ENCODE data around the gene GALNT17.

The GALNT17 gene

DNA sequence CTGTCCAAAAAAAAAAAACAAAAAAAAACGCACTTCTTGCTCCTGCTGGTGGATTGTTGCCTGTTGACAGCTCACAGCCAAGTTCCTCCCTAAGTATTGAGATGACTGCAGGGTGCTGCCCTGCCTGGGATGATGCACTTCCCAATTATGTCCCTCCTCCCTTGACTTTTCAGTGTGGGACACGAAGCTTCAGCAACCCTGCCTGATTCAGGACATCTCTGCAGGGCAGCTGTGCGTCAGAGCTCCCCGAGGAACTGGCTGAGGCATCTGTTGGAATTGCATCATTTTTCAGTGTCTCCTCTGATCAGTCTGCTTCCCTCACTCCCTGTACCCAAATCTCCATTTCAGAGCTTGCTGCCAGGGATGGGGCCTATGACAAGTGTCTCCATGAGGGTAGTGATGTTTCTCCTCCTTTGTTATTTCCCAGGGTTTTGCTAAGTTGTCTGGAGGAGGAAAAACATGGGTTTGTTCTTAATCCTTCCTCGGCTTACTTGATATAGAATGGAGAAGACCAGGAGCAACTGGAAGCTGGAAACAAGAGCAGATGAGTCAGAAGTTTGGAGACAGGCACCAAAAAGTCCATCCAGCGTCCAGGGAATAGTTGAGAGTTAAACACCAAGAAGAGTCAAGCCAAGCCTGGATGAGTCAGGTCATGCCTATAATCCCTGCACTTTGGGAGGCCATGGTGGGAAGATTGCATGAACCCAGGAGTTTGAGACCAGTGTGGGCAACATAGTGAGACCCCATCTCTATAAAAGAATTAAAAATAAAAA lies 355.1 kb downstream of the GALNT17 start:
- H3K27me3 Mint-ChIP-seq, result no peaks in the 10 kb centered on the region
- H3K27ac Mint-ChIP-seq, result no peak overlapping the region
- no peaks in the 10 kb centered on the region for H3K36me3 Mint-ChIP-seq (ENCODE audit: low read depth)
- peaks cover 10% of the 10 kb centered on the region for H3K9me3 Mint-ChIP-seq
- H3K4me3 Mint-ChIP-seq, result no peak overlapping the region
- no peak for ATAC-seq
- H3K4me1 Mint-ChIP-seq, result no peaks in the 10 kb centered on the region
- no peak for DNase-seq

DNA sequence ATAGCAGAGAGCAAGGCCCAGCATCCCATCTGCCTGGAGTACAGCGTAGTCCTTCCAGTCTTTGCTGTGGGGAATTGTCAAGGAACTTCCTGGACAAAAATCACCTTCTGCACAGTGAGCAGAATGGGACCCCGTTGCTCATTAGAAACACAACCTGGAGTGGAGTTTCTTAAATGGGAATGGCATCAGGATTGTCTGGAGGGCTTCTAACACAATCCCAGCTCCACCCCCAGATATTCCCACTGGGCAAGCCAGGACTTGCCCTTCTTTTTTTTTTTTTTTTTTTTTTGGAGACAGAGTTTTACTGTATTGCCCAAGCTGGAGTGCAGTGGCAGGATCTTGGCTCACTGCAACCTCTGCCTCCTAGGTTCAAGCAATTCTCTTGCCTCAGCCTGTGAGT lies 356.4 kb downstream of the GALNT17 start:
- ATAC-seq (no peak), DNase-seq (no peak)
- Mint-ChIP-seq H3K4me1 (no peaks in the 10 kb centered on the region), H3K9me3 (peaks cover 10% of the 10 kb centered on the region), H3K36me3 (ENCODE audit: low read depth) (no peaks in the 10 kb centered on the region), H3K4me3 (no peak overlapping the region), H3K27ac (no peak overlapping the region), H3K27me3 (no peaks in the 10 kb centered on the region)

DNA sequence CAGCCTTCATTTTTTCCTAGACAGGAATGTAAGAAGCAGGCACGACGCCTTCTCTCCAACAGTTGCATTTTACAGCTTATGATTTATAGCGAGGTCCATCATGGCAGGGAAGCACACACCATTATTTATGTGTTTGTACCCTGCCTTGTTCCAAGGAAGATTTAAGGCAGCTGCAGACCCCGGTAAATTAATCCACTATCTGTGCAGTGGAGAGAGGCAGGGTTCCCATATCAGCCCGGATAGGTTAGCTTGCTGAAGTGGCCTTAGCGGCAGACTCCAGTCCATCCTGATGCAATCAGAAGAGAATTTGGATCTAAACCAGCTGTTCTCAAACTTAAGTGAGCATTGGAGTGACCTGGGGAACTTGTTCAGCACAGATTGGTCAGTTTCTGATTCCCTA lies 359.4 kb downstream of the GALNT17 start:
- DNase-seq (no peak), ATAC-seq (no peak)
- H3K36me3 Mint-ChIP-seq (ENCODE audit: low read depth), result no peaks in the 10 kb centered on the region
- peaks cover 8% of the 10 kb centered on the region for H3K9me3 Mint-ChIP-seq
- H3K4me1 Mint-ChIP-seq, result no peaks in the 10 kb centered on the region
- H3K27ac Mint-ChIP-seq, result no peak overlapping the region
- H3K27me3 Mint-ChIP-seq, result no peaks in the 10 kb centered on the region
- H3K4me3 Mint-ChIP-seq, result no peak overlapping the region

DNA sequence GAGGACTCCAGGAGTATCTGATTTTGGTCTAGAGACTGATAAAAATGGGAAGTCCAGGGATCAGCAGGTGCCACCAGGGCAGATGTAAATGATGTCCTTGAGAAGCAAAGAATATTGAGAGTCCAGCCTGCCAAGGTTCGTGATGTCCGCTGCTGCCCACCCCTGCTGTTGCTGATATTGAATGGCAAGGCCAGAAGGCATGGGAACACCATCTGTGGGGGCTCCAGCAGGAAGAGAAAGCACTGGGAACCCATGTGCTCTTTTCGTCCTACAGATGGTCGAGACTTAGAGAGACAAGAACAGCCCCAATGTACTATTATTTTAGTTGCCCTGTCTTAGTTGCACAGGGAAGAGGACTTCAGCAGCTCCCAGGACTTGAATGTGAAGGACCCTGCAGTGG lies 363.9 kb downstream of the GALNT17 start:
- Mint-ChIP-seq H3K4me1 (no peaks in the 10 kb centered on the region), H3K27me3 (no peaks in the 10 kb centered on the region), H3K27ac (no peak overlapping the region), H3K9me3 (no peaks in the 10 kb centered on the region), H3K36me3 (ENCODE audit: low read depth) (no peaks in the 10 kb centered on the region), H3K4me3 (no peak overlapping the region)
- no peak for DNase-seq
- no peak for ATAC-seq

DNA sequence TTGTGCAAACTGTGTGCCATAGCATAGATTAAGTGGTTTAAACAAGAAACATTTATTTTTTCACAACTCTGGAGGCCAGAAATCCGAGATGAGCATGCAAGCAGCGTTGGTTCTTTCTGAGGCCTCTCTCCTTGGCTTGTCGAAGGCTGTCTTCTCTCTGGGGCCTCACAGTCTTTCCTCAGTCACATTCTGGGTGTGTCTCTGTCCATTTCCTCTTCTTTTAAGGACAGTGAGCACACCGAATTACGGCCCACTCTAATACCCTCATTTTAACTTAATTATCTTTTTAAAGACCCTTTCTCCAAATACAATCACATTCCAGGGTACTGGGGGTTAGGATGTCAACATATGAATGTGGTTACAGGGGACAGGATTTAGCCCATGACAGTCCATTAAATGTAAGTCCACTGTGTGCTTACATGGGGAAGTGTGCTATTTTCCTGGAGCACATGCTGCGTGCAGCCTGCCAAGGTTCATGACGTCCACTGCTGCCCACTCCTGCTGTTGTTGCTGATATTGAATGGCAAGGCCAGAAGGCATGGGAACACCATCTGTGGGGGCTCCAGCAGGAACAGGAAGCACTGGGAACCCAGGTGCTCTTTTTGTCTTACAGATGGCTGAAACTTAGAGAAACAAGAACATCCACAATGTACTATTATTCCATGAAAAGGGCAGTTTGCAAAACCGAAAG lies 365.5 kb downstream of the GALNT17 start:
- Mint-ChIP-seq H3K27me3 (no peaks in the 10 kb centered on the region), H3K36me3 (ENCODE audit: low read depth) (no peaks in the 10 kb centered on the region), H3K4me3 (no peak overlapping the region), H3K9me3 (peaks cover 9% of the 10 kb centered on the region), H3K4me1 (no peaks in the 10 kb centered on the region), H3K27ac (no peak overlapping the region)
- ATAC-seq (no peak), DNase-seq (no peak)

DNA sequence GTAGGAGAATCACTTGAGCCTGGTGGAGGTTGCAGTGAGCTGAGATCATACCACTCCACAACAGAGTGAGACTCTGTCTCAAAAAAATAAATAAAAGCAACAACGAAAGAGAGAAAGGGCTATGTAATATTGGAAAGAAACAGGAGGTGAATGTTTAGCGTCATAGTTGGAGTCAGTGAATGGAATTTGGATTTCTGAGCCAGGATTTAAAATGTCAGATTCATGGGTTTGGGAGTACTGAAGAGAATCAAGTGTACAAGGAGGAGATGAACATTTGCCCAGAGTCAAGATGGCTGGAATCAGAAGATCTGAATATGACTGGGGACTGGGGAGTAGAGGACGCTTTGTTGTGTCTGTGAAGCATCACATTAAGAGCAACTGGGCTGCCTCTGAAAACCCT lies 366.4 kb downstream of the GALNT17 start:
- no peak for DNase-seq
- no peaks in the 10 kb centered on the region for H3K36me3 Mint-ChIP-seq (ENCODE audit: low read depth)
- no peaks in the 10 kb centered on the region for H3K4me1 Mint-ChIP-seq
- H3K27me3 Mint-ChIP-seq, result no peaks in the 10 kb centered on the region
- H3K27ac Mint-ChIP-seq, result no peak overlapping the region
- peaks cover 14% of the 10 kb centered on the region for H3K9me3 Mint-ChIP-seq
- no peak overlapping the region for H3K4me3 Mint-ChIP-seq
- ATAC-seq, result no peak

DNA sequence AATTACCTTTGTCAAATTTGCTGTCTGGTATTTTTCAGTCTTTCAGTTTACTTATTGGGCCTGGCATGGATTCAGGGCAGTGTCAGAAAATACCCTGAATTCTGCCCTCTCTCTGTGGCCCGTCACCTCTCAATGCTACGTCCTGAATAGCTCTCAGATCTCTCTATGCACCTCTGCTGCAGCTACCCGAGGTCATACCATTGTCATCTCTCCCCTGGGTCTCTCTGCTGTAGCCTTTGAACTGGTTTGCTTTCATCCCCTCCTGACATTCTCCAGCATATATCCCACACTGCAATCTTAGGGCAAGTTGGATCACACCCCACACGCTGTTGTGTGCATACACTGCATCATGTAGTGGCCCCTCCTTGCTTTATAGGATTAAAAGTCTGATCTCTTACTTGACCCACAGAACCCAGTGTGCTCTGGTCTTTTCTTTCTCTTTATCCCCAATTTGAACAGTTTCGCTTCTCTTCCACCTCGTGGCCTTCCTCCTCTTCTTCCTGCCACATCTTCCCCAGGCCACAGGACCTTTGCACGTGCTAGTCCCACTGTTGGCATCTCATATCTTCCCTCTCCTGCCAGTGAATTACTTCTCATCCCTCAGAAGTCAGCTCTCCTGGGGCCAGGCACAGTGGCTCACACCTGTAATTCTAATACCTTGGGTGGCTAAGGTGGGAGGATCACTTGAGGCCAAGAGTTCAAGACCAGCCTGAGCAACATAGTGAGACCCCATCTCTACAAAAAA lies 372.9 kb downstream of the GALNT17 start:
- Mint-ChIP-seq H3K4me1 (no peaks in the 10 kb centered on the region), H3K36me3 (ENCODE audit: low read depth) (no peaks in the 10 kb centered on the region), H3K4me3 (no peak overlapping the region), H3K27me3 (no peaks in the 10 kb centered on the region), H3K27ac (no peak overlapping the region), H3K9me3 (peaks cover 20% of the 10 kb centered on the region)
- no peak for ATAC-seq
- no peak for DNase-seq

DNA sequence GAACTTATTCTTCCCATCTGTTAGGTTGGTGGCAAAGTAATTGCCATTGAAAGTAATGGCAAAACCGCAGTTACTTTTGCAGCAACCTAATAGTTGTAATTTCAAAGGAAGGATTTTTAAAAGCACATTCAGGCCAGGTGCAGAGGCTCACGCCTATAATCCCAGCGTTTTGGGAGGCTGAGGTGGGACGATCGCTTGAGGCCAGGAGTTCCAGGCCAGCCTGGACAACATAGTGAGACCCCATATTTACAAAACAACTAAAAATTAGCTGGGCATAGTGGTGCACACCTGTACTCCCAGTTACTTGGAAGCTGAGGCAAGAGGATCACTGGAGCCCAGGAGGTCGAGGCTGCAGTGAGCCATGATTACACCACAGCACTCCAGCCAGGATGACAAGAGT lies 374.9 kb downstream of the GALNT17 start:
- Mint-ChIP-seq H3K9me3 (peaks cover 15% of the 10 kb centered on the region), H3K27me3 (no peaks in the 10 kb centered on the region), H3K27ac (no peak overlapping the region), H3K4me3 (no peak overlapping the region), H3K4me1 (no peaks in the 10 kb centered on the region), H3K36me3 (ENCODE audit: low read depth) (no peaks in the 10 kb centered on the region)
- ATAC-seq (no peak), DNase-seq (no peak)

DNA sequence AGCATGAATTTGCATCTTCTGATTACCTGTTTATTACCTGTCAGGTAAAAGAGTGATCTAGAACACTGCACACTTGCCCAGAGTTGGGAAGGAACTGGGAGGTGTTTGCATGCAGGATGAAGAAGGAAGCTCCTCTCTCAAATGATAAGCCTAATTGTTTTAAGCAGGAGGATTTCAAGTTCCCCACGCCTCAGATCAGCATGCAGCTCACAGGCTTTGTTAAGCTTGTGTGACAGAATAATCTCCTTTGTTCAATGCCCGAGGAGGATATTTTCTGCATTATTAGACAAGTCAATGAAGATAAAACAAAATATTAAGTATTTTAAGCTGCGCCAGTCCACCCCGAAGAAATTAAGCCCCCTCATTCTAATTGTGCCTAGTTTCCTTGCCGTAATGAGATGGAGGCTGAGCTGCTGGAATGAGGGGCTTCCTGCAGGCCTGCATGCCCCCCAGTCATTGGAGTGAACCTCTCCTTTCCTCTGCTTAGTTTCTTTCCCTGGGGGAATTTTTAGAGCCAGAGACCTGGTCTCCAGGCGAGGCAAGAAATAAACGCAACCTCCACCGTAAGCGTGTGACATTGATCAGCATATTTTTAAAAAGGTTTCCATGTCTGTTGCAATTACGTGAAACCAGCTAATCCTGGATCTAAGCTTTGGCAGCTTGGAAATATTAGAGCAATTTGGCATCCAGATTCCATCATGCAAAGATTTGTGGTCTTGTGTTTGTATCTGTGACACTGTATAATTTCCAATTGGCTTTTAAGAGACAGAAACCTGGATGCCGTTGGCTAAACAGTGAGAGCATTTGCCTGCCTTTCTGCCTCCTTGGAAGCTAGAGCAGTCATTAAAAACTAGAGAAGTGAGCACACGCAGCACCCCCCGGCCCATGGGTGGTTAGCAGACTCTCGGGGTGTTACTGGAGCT lies 376.0 kb downstream of the GALNT17 start:
- H3K9me3 Mint-ChIP-seq, result peaks cover 8% of the 10 kb centered on the region
- no peaks in the 10 kb centered on the region for H3K27me3 Mint-ChIP-seq
- H3K4me3 Mint-ChIP-seq, result no peak overlapping the region
- DNase-seq (no peak), ATAC-seq (no peak)
- H3K36me3 Mint-ChIP-seq (ENCODE audit: low read depth), result no peaks in the 10 kb centered on the region
- no peak overlapping the region for H3K27ac Mint-ChIP-seq
- H3K4me1 Mint-ChIP-seq, result no peaks in the 10 kb centered on the region

DNA sequence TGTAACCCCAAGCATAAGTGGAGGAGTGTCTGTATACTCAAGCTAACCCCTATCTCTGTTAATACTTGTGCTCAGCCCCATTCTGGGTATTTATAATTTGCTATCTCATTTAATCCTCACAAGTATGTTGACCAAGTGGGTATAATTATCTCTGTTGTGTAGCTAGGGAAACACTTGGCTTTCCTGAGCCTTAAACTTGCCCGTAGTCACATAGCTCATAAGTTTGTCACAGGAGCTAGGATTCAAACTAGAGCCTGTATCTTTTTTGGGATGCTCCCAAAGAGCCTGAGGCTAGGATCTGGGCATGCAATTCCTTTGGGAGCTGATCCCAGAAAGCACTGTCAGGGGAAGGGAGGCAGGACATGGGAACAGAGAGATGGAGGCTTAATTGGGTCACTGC lies 377.4 kb downstream of the GALNT17 start:
- no peak overlapping the region for H3K27ac Mint-ChIP-seq
- no peak for ATAC-seq
- H3K4me1 Mint-ChIP-seq, result no peaks in the 10 kb centered on the region
- no peaks in the 10 kb centered on the region for H3K36me3 Mint-ChIP-seq (ENCODE audit: low read depth)
- DNase-seq, result no peak
- H3K9me3 Mint-ChIP-seq, result peaks cover 7% of the 10 kb centered on the region
- no peaks in the 10 kb centered on the region for H3K27me3 Mint-ChIP-seq
- H3K4me3 Mint-ChIP-seq, result no peak overlapping the region

DNA sequence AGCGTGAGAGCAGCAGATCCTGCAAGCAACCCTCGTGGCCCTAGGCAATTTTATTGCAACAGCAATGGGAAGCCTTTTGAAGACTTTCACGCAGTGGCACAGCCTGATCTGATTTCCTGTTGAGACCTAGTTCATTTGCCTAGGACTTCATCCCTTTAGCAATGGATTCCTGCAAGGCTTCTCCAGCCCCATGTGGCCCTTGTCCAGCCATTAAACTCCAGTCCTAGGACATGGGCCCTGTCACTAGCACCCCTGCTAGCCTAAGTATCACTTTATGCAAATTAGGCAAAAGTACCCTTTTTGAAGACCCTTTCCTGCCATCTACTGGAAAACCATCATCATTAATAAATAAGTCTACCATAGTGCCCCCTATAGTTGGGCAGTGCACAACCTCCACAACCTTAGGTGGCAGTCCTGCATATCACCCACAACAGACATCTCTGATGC lies 379.4 kb downstream of the GALNT17 start:
- DNase-seq (no peak), ATAC-seq (no peak)
- H3K9me3 Mint-ChIP-seq, result peaks cover 13% of the 10 kb centered on the region
- no peaks in the 10 kb centered on the region for H3K4me1 Mint-ChIP-seq
- no peak overlapping the region for H3K27ac Mint-ChIP-seq
- H3K36me3 Mint-ChIP-seq (ENCODE audit: low read depth), result no peaks in the 10 kb centered on the region
- H3K4me3 Mint-ChIP-seq, result no peak overlapping the region
- H3K27me3 Mint-ChIP-seq, result no peaks in the 10 kb centered on the region

DNA sequence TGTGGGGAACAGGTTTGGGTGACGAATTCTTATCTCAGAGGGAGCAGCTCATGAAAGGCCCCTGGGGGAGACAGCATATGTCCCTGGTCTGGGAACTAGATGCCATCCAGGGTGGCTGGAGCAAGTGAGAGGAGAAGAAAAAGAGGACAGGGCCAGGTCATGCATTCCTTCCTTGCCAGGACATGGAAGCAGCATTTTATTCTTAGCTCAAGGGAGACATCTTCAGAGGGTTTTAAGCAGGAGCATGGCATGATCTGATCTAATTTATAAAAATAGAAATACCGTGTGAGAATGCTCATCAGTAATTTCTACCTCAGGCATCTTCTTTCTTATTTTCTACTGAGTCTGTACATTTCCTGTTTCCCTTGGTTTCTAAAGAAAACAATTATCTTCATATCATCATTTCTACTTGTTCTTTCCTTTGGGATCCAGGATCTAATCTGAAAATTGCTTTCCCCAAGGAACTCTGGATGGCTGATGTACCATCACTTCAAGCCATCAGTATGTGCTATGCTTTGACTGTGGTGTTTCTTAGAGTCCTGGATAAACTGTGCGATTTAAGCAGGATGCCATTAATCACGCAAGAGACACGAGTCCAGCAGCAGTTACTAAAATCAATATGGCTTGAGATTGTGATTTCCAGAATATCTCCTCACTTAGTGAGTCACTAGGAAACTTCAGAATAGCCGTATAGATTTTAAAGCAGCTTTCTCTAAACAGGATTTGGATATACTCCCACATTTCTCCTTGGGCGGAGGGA lies 386.2 kb downstream of the GALNT17 start:
- ATAC-seq (no peak), DNase-seq (no peak)
- peaks cover 34% of the 10 kb centered on the region for H3K9me3 Mint-ChIP-seq
- no peak overlapping the region for H3K27ac Mint-ChIP-seq
- no peaks in the 10 kb centered on the region for H3K27me3 Mint-ChIP-seq
- no peaks in the 10 kb centered on the region for H3K4me1 Mint-ChIP-seq
- no peaks in the 10 kb centered on the region for H3K36me3 Mint-ChIP-seq (ENCODE audit: low read depth)
- no peak overlapping the region for H3K4me3 Mint-ChIP-seq

DNA sequence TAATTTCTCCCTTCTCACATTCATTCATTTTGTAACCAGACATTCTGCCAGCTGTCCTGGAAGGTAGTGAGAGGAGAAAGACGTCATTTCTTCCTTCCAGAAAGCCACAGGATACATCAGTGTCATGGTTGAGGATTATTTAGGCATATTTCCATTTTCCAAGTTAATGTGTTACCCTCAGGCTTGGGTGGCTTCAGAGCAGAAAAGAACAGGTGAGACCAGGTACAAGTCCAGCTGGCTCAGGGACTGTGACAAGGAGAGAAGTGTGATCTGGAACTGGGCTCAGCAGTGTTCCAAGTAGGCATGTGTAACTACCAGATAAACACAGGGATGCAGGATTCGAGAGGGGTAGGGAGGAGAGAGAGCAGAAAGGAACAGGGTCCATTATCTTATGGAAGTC lies 386.9 kb downstream of the GALNT17 start:
- Mint-ChIP-seq H3K36me3 (ENCODE audit: low read depth) (no peaks in the 10 kb centered on the region), H3K27ac (no peak overlapping the region), H3K4me1 (no peaks in the 10 kb centered on the region), H3K9me3 (peaks cover 34% of the 10 kb centered on the region), H3K4me3 (no peak overlapping the region), H3K27me3 (no peaks in the 10 kb centered on the region)
- ATAC-seq (no peak), DNase-seq (no peak)

DNA sequence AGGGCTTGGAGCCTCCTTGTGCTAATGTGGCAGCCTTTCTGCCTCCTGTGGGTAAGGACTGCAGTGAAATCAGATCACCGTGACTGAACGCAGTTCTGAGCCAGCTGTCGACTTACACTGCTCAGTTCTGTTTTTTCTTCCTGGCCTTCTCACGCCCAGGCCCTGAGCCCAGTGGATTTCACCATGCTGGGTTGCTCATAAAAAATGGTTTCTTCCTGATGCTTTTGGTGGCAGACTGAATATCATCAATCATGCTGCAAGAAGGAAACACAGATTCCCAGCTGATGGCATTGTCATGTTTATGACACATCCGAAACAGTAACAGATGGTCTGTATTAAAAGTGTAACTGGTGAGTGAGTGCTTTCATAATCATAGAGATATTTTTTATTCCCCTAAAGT lies 389.6 kb downstream of the GALNT17 start:
- Mint-ChIP-seq H3K36me3 (ENCODE audit: low read depth) (no peaks in the 10 kb centered on the region), H3K27ac (no peak overlapping the region), H3K27me3 (no peaks in the 10 kb centered on the region), H3K4me3 (no peak overlapping the region), H3K4me1 (no peaks in the 10 kb centered on the region), H3K9me3 (peaks cover 22% of the 10 kb centered on the region)
- DNase-seq (no peak), ATAC-seq (no peak)

Data from activated naive CD8-positive, alpha-beta T cell treated with anti-CD3 and anti-CD28 coated beads, Interleukin-2, amount 50 U/mL, for 24 hours (primary cell).